ENCODE measurements around the gene SDHA. TPM values are rescaled to one million over a fixed set of nuclear protein-coding genes. Genes with fewer than 3 reads are reported as not detected.

The SDHA gene
- total and polyA plus RNA-seq, 2 experiments from 2014 or later: 71.5 to 99.2 TPM

- H3K27ac ChIP-seq: no peak overlapping the region
- H3F3A ChIP-seq (ENCODE audit: insufficient read depth): no peaks in the 10 kb centered on the region
- TF ChIP-seq EZH2phosphoT487 (IDR thresholded peaks at IDR 0.05; ENCODE audit: insufficient read depth, low read depth) (no peak), EZH2 (IDR thresholded peaks at IDR 0.05; ENCODE audit: insufficient read depth, poor library complexity, severe bottlenecking) (no peak)
- DNase-seq: no peak
- H3K36me3 ChIP-seq (ENCODE audit: low read depth): peaks cover 11% of the 10 kb centered on the region; the same call in 1 of the 2 replicates
- no peaks in the 10 kb centered on the region for H3K9me2 ChIP-seq (ENCODE audit: insufficient read depth)
- H4K20me1 ChIP-seq (ENCODE audit: insufficient read depth): peaks cover 6% of the 10 kb centered on the region; the same call in 1 of the 2 replicates
- H3K9ac ChIP-seq: no peak overlapping the region
- WGBS, 2 experiments (ENCODE audit: low coverage in 1 of 2, low lambda C conversion rate in 2 of 2, missing lambda C conversion rate in 2 of 2): 95 to 96% methylated on average over 8 of the region's 8 CpGs
- no peak overlapping the region for H3K4me2 ChIP-seq (ENCODE audit: unreplicated experiment)
- H3K4me3 ChIP-seq: no peak overlapping the region
- H3K79me2 ChIP-seq (ENCODE audit: insufficient read depth): peaks cover 30% of the 10 kb centered on the region
- H3K9me3 ChIP-seq (ENCODE audit: low read depth): no peaks in the 10 kb centered on the region
- no peaks in the 10 kb centered on the region for H3K4me1 ChIP-seq (ENCODE audit: insufficient read depth)
- H2AFZ ChIP-seq: no peak overlapping the region
- H3K27me3 ChIP-seq (replicated peaks; ENCODE audit: insufficient read depth): no peaks in the 10 kb centered on the region
- in situ Hi-C loops (cut with MboI): no loop called here
Observed at GRCh38 chr5:201672-202071, 16.4 kb upstream of the SDHA start.

GRCh38 chr5:203246-203930 is 14.7 kb upstream of the SDHA start:
- H3K79me2 ChIP-seq (ENCODE audit: insufficient read depth): peaks cover 47% of the 10 kb centered on the region
- no peak overlapping the region for H3K4me2 ChIP-seq (ENCODE audit: unreplicated experiment)
- H3K27me3 ChIP-seq (replicated peaks; ENCODE audit: insufficient read depth): no peaks in the 10 kb centered on the region
- in situ Hi-C loops (cut with MboI): no loop called here
- no peak for DNase-seq
- H3K9ac ChIP-seq: no peak overlapping the region
- no peaks in the 10 kb centered on the region for H3F3A ChIP-seq (ENCODE audit: insufficient read depth)
- 93% methylated on average over 26 of the region's 26 CpGs for WGBS, 2 experiments (ENCODE audit: low coverage in 1 of 2, low lambda C conversion rate in 2 of 2, missing lambda C conversion rate in 2 of 2)
- no peak overlapping the region for H3K4me3 ChIP-seq
- no peaks in the 10 kb centered on the region for H3K9me2 ChIP-seq (ENCODE audit: insufficient read depth)
- H3K36me3 ChIP-seq (ENCODE audit: low read depth): peaks cover 11% of the 10 kb centered on the region; the same call in 1 of the 2 replicates
- no peak for TF ChIP-seq EZH2 (IDR thresholded peaks at IDR 0.05; ENCODE audit: insufficient read depth, poor library complexity, severe bottlenecking)
- TF ChIP-seq EZH2phosphoT487 (IDR thresholded peaks at IDR 0.05; ENCODE audit: insufficient read depth, low read depth): no peak
- H3K4me1 ChIP-seq (ENCODE audit: insufficient read depth): no peaks in the 10 kb centered on the region
- no peak overlapping the region for H2AFZ ChIP-seq
- H3K9me3 ChIP-seq (ENCODE audit: low read depth): no peaks in the 10 kb centered on the region
- no peak overlapping the region for H3K27ac ChIP-seq
- peaks cover 6% of the 10 kb centered on the region; the same call in 1 of the 2 replicates for H4K20me1 ChIP-seq (ENCODE audit: insufficient read depth)

- H3K4me2 ChIP-seq (ENCODE audit: unreplicated experiment): no peak overlapping the region
- no peaks in the 10 kb centered on the region for H3K9me3 ChIP-seq (ENCODE audit: low read depth)
- no peak overlapping the region for H2AFZ ChIP-seq
- peaks cover 6% of the 10 kb centered on the region; the same call in 1 of the 2 replicates for H4K20me1 ChIP-seq (ENCODE audit: insufficient read depth)
- peaks cover 53% of the 10 kb centered on the region for H3K79me2 ChIP-seq (ENCODE audit: insufficient read depth)
- in situ Hi-C loops (cut with MboI): no loop called here
- H3K9me2 ChIP-seq (ENCODE audit: insufficient read depth): no peaks in the 10 kb centered on the region
- no peaks in the 10 kb centered on the region for H3K27me3 ChIP-seq (replicated peaks; ENCODE audit: insufficient read depth)
- TF ChIP-seq EZH2 (IDR thresholded peaks at IDR 0.05; ENCODE audit: insufficient read depth, poor library complexity, severe bottlenecking) (no peak), EZH2phosphoT487 (IDR thresholded peaks at IDR 0.05; ENCODE audit: insufficient read depth, low read depth) (no peak)
- H3K36me3 ChIP-seq (ENCODE audit: low read depth): peaks cover 11% of the 10 kb centered on the region; the same call in 1 of the 2 replicates
- H3K9ac ChIP-seq: no peak overlapping the region
- no peak for DNase-seq
- no peak overlapping the region for H3K4me3 ChIP-seq
- H3F3A ChIP-seq (ENCODE audit: insufficient read depth): no peaks in the 10 kb centered on the region
- 91 to 93% methylated on average over 6 of the region's 6 CpGs for WGBS, 2 experiments (ENCODE audit: low coverage in 1 of 2, low lambda C conversion rate in 2 of 2, missing lambda C conversion rate in 2 of 2)
- H3K4me1 ChIP-seq (ENCODE audit: insufficient read depth): no peaks in the 10 kb centered on the region
- no peak overlapping the region for H3K27ac ChIP-seq
Observed at GRCh38 chr5:204001-204400, 14.1 kb upstream of the SDHA start.

DNA sequence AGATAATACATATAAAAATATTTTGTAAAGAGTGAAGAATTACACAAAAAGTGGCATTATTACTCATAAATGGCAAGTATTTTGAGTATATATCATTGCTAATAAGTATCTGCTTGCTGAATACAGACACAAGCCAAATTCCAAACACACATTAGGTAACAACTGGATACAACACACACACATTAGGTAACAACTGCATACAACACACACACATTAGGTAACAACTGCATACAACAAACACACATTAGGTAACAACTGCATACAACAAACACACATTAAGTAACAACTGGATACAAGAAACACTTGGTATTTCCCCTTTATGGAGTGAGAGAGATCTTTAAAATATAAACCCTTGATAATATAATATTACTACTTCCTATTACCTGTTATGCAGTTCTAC is 13.7 kb upstream of the SDHA start:
- Histone ChIP-seq H3K4me2 (ENCODE audit: unreplicated experiment) (no peak overlapping the region), H3K36me3 (ENCODE audit: low read depth) (peaks cover 11% of the 10 kb centered on the region; the same call in 1 of the 2 replicates), H3F3A (ENCODE audit: insufficient read depth) (no peaks in the 10 kb centered on the region), H3K4me3 (no peak overlapping the region), H3K4me1 (ENCODE audit: insufficient read depth) (no peaks in the 10 kb centered on the region), H3K9ac (no peak overlapping the region), H4K20me1 (ENCODE audit: insufficient read depth) (peaks cover 6% of the 10 kb centered on the region; the same call in 1 of the 2 replicates), H3K27me3 (replicated peaks; ENCODE audit: insufficient read depth) (no peaks in the 10 kb centered on the region), H2AFZ (no peak overlapping the region), H3K9me2 (ENCODE audit: insufficient read depth) (no peaks in the 10 kb centered on the region), H3K9me3 (ENCODE audit: low read depth) (no peaks in the 10 kb centered on the region), H3K27ac (no peak overlapping the region), H3K79me2 (ENCODE audit: insufficient read depth) (peaks cover 53% of the 10 kb centered on the region)
- in situ Hi-C loops (cut with MboI): no loop called here
- TF ChIP-seq EZH2phosphoT487 (IDR thresholded peaks at IDR 0.05; ENCODE audit: insufficient read depth, low read depth) (no peak), EZH2 (IDR thresholded peaks at IDR 0.05; ENCODE audit: insufficient read depth, poor library complexity, severe bottlenecking) (no peak)
- DNase-seq: no peak
